Fibroblast of the aortic adventitia (primary cell): ENCODE measurements around the gene SORBS1. TPM values are rescaled to one million over a fixed set of nuclear protein-coding genes. Genes with fewer than 3 reads are reported as not detected.

Experiments
- DNase-seq: peaks from one replicate; pipeline ENCODE4 v3.0.0-alpha.2; 2010; ENCODE audit warnings: low read depth
- H3K4me3 ChIP-seq: 2 replicates; pipeline ENCODE4 v1.5.1; 2011; ENCODE audit warnings: low read depth, mild to moderate bottlenecking, control low read depth, low read length, moderate library complexity
- total RNA-seq: library from RNA; depleted of rRNA; stranded (reverse); fragments of >200 nt; gene quantifications from 2 replicates; pipeline ENCODE4 v1.2.3, GENCODE V29; 2012; ENCODE audit warnings: low replicate concordance
- TF ChIP-seq, protein P1 (sequence below): IDR thresholded peaks from 2 replicates; pipeline ENCODE4 v1.5.1; 2011; ENCODE audit warnings: mild to moderate bottlenecking, low read length, control low read depth, inconsistent platforms; ENCODE audit not compliant: insufficient read depth

Gene SORBS1
- total RNA-seq, 1 donor, result 0.36 TPM

DNA sequence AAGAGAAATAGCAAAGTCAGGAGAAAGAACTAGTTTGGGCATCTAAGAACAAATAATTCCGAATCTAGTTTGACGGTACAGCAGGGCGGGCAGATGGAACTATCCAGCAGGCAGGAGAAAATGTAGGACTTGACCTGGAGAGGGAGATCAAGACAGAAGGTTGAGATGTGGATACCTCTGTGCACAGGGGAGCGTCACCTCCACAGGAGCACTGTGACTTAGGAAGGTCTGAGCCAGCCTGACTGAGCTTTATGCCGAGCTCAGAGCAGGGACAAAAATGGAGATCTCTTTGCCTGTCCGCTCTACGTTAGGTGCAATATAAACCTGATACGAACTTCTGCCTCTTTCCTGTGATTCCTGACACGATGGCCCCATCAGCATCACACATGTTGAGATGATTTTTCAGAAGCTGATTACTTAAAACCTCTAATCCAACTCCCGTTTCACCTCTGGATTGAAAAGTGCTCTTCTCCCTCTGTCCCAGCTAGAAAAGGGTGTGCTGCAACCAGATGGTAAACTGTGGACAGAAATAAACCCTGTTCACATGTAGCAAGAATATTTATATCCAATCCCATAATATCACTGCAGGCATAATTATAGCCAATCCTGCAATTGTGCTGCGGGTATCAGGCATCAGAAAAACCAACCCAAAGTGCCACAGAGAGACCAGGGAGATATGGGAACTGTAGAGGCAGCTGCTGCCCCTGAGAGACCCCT is 13.6 kb upstream of the SORBS1 start:
- TF ChIP-seq, protein P1, sequence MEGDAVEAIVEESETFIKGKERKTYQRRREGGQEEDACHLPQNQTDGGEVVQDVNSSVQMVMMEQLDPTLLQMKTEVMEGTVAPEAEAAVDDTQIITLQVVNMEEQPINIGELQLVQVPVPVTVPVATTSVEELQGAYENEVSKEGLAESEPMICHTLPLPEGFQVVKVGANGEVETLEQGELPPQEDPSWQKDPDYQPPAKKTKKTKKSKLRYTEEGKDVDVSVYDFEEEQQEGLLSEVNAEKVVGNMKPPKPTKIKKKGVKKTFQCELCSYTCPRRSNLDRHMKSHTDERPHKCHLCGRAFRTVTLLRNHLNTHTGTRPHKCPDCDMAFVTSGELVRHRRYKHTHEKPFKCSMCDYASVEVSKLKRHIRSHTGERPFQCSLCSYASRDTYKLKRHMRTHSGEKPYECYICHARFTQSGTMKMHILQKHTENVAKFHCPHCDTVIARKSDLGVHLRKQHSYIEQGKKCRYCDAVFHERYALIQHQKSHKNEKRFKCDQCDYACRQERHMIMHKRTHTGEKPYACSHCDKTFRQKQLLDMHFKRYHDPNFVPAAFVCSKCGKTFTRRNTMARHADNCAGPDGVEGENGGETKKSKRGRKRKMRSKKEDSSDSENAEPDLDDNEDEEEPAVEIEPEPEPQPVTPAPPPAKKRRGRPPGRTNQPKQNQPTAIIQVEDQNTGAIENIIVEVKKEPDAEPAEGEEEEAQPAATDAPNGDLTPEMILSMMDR, result no peak
- no peak for DNase-seq
- H3K4me3 ChIP-seq, result no peak overlapping the region

DNA sequence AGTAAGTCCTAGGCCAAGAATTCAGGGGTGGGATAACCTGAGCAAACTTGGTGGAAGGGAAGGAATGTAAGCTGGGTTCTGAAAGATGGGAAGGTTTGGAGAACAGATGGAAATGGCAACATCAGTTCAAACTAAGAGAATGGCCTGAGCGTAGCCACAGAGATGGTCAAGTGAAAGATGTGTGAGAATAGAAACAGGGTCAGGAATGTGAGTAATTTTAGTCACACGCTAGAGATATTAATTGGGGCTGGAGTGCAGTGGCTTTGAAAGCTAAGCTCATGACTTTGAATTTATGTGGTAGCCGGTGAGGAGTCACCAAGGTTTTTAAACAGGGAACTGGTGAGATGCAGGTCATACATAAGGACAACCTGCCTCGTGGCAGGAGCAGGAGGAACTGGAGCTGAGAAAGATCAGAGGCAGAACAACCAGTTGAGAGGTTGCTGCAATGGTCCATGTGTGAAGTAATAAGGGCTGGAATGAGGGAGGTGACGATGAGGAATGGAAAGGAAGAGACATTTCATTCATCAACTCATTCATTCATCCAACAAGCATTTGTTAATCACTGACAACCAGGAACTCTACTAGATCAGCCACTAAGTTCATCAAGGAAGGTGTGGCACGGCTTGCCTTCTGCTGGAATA is 12.9 kb upstream of the SORBS1 start:
- TF ChIP-seq, protein P1, result no peak
- no peak overlapping the region for H3K4me3 ChIP-seq

DNA sequence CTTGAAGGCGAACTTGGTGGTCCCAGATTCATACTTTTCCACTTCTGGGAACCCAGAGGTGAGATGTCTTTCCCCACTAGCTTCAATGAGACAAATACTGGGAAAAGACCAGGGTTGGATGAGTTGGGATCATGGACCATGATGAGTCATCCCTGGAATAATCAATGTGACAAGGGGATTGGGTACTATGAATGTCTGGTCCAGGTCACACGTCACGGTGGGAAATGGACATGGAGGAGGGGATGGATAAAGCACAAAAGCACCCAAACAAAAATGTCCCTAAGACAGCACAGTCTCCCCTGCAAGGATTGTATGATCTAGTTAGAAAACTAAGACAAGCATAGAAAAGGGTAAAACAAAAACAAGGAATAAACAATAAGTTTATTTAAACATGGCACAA is 12.4 kb upstream of the SORBS1 start:
- TF ChIP-seq, protein P1, result no peak
- H3K4me3 ChIP-seq, result no peak overlapping the region
- DNase-seq, result no peak

More for the DNA sequence above, 12.9 kb upstream of the SORBS1 start:
- no peak for DNase-seq

DNA sequence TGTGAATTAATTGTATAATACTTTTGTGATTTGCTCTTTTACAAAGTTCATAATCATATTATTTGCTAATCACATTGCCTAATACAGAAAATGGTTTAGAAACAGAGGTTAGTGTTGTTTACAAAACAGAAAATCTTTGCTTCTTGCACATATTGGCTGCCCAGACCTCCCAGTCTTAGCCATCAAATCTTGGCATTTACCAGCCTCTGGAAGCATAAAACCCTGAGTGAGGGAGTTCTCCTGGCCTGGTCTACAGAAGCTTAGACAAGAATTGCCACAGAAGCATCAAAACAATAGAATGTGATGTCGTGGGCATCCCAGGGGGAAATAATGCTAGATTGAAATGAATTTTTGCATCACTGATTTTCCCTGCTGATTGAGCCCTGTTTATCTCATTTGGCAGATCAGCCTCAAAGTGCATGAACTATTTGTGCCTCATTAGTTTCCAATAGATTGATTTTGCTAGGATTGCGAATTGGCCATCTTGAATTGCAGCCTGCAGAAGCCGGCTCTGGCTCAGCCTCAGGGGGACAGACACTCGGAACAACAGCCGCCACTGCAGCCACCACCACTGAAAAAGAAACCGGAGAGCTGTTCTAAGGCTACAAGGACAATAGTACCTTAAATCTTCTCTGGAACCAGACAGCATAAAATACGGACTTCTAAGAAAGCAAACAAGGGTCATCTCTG is 11.1 kb upstream of the SORBS1 start:
- H3K4me3 ChIP-seq, result no peak overlapping the region
- DNase-seq, result no peak
- TF ChIP-seq, protein P1, result no peak

DNA sequence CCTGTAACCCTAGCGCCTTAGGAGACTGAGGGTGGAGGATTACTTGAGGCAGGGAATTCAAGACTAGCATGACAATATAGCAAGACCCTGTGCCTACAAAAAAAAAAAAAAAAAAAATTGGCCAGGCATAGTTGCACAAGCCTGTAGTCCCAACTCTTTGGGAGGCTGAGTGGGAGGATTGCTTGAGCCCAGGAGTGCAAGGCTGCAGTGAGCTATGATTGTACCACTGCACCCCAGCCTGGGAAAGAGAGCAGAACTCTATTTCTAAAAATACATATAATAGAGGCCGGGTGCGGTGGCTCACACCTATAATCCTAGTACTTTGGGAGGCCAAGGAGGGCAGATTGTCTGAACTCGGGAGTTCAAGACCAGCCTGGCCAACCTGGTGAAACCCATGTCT is 10.2 kb upstream of the SORBS1 start:
- TF ChIP-seq, protein P1, result no peak
- no peak for DNase-seq
- H3K4me3 ChIP-seq, result no peak overlapping the region

DNA sequence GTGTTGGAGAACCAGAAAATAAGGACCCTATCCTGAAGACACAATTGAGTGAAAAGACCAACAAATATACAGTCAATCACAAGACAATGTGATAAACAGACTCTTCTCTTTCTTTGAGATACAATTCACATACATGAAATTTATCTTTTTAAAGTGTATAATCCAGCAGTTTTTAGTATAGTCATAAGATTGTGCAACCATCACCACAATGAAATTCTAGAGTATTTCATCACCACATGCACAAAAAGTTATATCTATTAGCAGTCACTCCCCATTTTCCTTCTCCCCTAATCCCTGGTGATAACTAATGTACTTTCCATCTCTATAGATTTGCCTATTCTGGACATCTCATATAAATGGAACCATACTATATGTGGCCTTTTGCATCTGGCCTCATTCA is 8.2 kb upstream of the SORBS1 start:
- TF ChIP-seq, protein P1, result no peak
- no peak overlapping the region for H3K4me3 ChIP-seq
- DNase-seq, result peak; percentile 10
